Kidney glomerular epithelial cell (primary cell): ENCODE measurements around the gene IL1RAP.
"Not testable (repeated sequence)": the region's sequence is repeated elsewhere in the genome, so short reads cannot be mapped to it uniquely, and the experiment has no call there.

ENCODE experiments used
- DNase-seq: peaks from one replicate; lab custom pipeline; 2025; lab: John Stamatoyannopoulos, UW

Gene IL1RAP

GRCh38 chr3:190666821-190667220, 152.9 kb downstream of the IL1RAP start:
- DNase-seq: no peak

GRCh38 chr3:190671658-190672057, 157.8 kb downstream of the IL1RAP start:
- DNase-seq: no peak

- DNase-seq: no peak
Measured at GRCh38 chr3:190673148-190673547, 159.3 kb downstream of the IL1RAP start.

GRCh38 chr3:190676481-190676880, 162.6 kb downstream of the IL1RAP start:
- no peak for DNase-seq

GRCh38 chr3:190677001-190677400, 163.1 kb downstream of the IL1RAP start:
- DNase-seq: no peak

- DNase-seq: not testable (repeated sequence)
Measured at GRCh38 chr3:190677868-190678267, 164.0 kb downstream of the IL1RAP start.

GRCh38 chr3:190680691-190681090, 166.8 kb downstream of the IL1RAP start:
- no peak for DNase-seq

- DNase-seq: no peak
Measured at GRCh38 chr3:190684776-190685175, 170.9 kb downstream of the IL1RAP start.

GRCh38 chr3:190686011-190686410, 172.1 kb downstream of the IL1RAP start:
- no peak for DNase-seq

- DNase-seq: no peak
Measured at GRCh38 chr3:190690246-190690645, 176.4 kb downstream of the IL1RAP start.

GRCh38 chr3:190692256-190692655, 178.4 kb downstream of the IL1RAP start:
- no peak for DNase-seq

GRCh38 chr3:190694335-190695001, 180.6 kb downstream of the IL1RAP start:
- no peak for DNase-seq

- DNase-seq: no peak
Measured at GRCh38 chr3:190695225-190695624, 181.3 kb downstream of the IL1RAP start.

GRCh38 chr3:190695994-190696393, 182.1 kb downstream of the IL1RAP start:
- no peak for DNase-seq

GRCh38 chr3:190696777-190697501, 183.1 kb downstream of the IL1RAP start:
- no peak for DNase-seq

- no peak for DNase-seq
Measured at GRCh38 chr3:190697502-190697830, 183.6 kb downstream of the IL1RAP start.

GRCh38 chr3:190697901-190698300, 184.0 kb downstream of the IL1RAP start:
- peak; percentile 61 for DNase-seq

- DNase-seq: no peak
Measured at GRCh38 chr3:190699776-190700175, 185.9 kb downstream of the IL1RAP start.

GRCh38 chr3:190701096-190701532, 187.2 kb downstream of the IL1RAP start:
- DNase-seq: peak; percentile 84

GRCh38 chr3:190706582-190706981, 192.7 kb downstream of the IL1RAP start:
- no peak for DNase-seq
